Nephron progenitor cell (in vitro differentiated cells): Measurements from ENCODE around the gene YTHDF2.
"Not testable (repeated sequence)": the region's sequence is repeated elsewhere in the genome, so short reads cannot be mapped to it uniquely, and the experiment has no call there.

ENCODE experiments used
- DNase-seq: peaks from one replicate; pipeline ENCODE4 v3.0.0; 2021
- H3K27ac Mint-ChIP-seq: 2 replicates; pipeline ENCODE4 v1.8.0; 2021; ENCODE audit warnings: mild to moderate bottlenecking, moderate library complexity, mixed read lengths
- H3K27me3 Mint-ChIP-seq: 2 replicates; pipeline ENCODE4 v1.8.0; 2021; ENCODE audit warnings: mild to moderate bottlenecking, low read depth, mixed read lengths; ENCODE audit not compliant: poor library complexity
- H3K36me3 Mint-ChIP-seq: 2 replicates; pipeline ENCODE4 v1.8.0; 2021; ENCODE audit warnings: low read depth, mixed read lengths
- H3K4me1 Mint-ChIP-seq: 2 replicates; pipeline ENCODE4 v1.8.0; 2021; ENCODE audit warnings: mixed read lengths
- H3K4me3 Mint-ChIP-seq: 2 replicates; pipeline ENCODE4 v1.8.0; 2021; ENCODE audit warnings: mild to moderate bottlenecking, moderate library complexity, mixed read lengths
- H3K9me3 Mint-ChIP-seq: 2 replicates; pipeline ENCODE4 v1.8.0; 2021; ENCODE audit warnings: mild to moderate bottlenecking, moderate library complexity, mixed read lengths
- CTCF ChIP-seq: fragments of 200-600 bp; sonication (generic); IDR thresholded peaks from 2 replicates; pipeline ENCODE4 v1.5.0; 2021; ENCODE audit warnings: antibody characterized with exemption

Gene YTHDF2

DNA sequence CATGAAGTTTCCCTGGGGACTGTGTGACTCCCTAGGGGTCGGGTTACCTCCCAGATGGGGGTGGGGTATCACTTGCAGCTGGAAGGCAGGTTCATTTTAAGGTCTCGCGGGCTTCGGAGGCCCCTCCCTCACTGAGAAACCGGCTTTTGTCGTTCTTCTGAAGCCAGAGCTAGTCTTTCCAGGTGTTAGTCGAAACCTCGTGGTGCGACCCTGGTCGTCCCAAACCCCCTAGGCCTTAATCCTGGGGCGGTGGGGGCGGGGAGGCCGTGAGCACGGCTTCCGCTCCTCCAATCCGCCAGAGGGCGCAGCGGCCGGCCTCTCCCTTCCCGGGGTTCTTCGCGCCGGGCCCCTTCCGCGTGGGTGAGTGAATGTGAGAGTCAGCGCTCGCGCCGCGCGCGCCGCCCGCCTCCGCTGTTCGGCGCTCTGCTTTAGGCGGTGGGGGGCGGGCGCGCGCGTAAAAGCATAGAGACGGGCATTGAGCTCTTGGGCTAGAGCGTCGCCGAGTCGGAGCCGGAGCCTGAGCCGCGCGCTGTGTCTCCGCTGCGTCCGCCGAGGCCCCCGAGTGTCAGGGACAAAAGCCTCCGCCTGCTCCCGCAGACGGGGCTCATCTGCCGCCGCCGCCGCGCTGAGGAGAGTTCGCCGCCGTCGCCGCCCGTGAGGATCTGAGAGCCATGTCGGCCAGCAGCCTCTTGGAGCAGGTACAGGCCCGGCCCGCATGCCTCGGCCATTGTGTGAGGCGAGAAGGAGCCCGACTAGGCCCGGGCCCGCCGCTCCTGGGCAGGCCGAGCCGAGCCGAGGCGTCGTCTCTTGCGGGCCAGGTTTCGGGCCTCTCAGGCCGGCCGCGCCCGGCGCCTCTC is at the start of gene YTHDF2:
YTHDF2 (plus strand) TSS at position 491 of the 857 bp plus-strand sequence; CDS start at position 672, 181 bp downstream.
- TF ChIP-seq CTCF, result peak; percentile 85
- peak within 1 kb of the TSS; percentile 99 for H3K27ac Mint-ChIP-seq
- peaks cover 11% of the 10 kb centered on the region for H3K9me3 Mint-ChIP-seq
- H3K4me3 Mint-ChIP-seq, result peak within 1 kb of the TSS; percentile 97
- H3K4me1 Mint-ChIP-seq, result peaks cover 64% of the 10 kb centered on the region
- peaks cover 36% of the 10 kb centered on the region for H3K36me3 Mint-ChIP-seq
- peaks cover 2% of the 10 kb centered on the region for H3K27me3 Mint-ChIP-seq
- DNase-seq, result peak; percentile 99

- not testable (repeated sequence) for H3K27ac Mint-ChIP-seq, H3K9me3 Mint-ChIP-seq, H3K4me1 Mint-ChIP-seq, H3K4me3 Mint-ChIP-seq, H3K27me3 Mint-ChIP-seq, DNase-seq
- H3K36me3 Mint-ChIP-seq, result peaks cover 58% of the 10 kb centered on the region
Observed at GRCh38 chr1:28691627-28692026, 45.1 kb upstream of the YTHDF2 start.

- no peaks in the 10 kb centered on the region for H3K4me1 Mint-ChIP-seq
- H3K4me3 Mint-ChIP-seq, result no peak overlapping the region
- H3K36me3 Mint-ChIP-seq, result peaks cover 64% of the 10 kb centered on the region
- TF ChIP-seq CTCF, result no peak
- H3K27me3 Mint-ChIP-seq, result no peaks in the 10 kb centered on the region
- no peak overlapping the region for H3K27ac Mint-ChIP-seq
- no peaks in the 10 kb centered on the region for H3K9me3 Mint-ChIP-seq
- DNase-seq, result no peak
Observed at GRCh38 chr1:28703629-28704028, 33.1 kb upstream of the YTHDF2 start.

GRCh38 chr1:28716336-28716735 is 20.4 kb upstream of the YTHDF2 start:
- H3K27ac Mint-ChIP-seq, result no peak overlapping the region
- no peaks in the 10 kb centered on the region for H3K27me3 Mint-ChIP-seq
- H3K4me1 Mint-ChIP-seq, result no peaks in the 10 kb centered on the region
- TF ChIP-seq CTCF, result no peak
- DNase-seq, result no peak
- H3K9me3 Mint-ChIP-seq, result no peaks in the 10 kb centered on the region
- no peak overlapping the region for H3K4me3 Mint-ChIP-seq
- H3K36me3 Mint-ChIP-seq, result peaks cover 39% of the 10 kb centered on the region

DNA sequence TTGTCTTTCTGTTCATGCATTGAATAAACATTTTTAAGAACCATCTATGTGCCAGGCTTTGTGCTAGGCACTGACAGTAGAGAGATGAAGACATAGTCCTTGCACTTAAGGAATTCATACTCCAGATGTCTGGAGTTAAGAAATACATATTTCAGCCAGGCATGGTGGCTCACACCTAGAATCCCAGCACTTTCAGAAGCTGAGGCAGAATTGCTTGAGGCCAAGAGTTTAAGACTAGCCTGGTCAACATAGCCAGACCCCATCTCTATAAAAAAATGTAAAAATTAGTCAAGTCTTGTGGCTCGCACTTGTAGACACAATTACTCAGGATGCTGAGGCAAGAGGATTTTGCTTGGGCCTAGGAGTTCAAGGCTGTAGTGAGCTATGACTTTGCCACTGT is 18.6 kb upstream of the YTHDF2 start:
- H3K4me1 Mint-ChIP-seq, result no peaks in the 10 kb centered on the region
- peaks cover 5% of the 10 kb centered on the region for H3K9me3 Mint-ChIP-seq
- no peak overlapping the region for H3K27ac Mint-ChIP-seq
- no peak overlapping the region for H3K4me3 Mint-ChIP-seq
- TF ChIP-seq CTCF, result no peak
- no peak for DNase-seq
- peaks cover 5% of the 10 kb centered on the region for H3K27me3 Mint-ChIP-seq
- peaks cover 28% of the 10 kb centered on the region for H3K36me3 Mint-ChIP-seq

DNA sequence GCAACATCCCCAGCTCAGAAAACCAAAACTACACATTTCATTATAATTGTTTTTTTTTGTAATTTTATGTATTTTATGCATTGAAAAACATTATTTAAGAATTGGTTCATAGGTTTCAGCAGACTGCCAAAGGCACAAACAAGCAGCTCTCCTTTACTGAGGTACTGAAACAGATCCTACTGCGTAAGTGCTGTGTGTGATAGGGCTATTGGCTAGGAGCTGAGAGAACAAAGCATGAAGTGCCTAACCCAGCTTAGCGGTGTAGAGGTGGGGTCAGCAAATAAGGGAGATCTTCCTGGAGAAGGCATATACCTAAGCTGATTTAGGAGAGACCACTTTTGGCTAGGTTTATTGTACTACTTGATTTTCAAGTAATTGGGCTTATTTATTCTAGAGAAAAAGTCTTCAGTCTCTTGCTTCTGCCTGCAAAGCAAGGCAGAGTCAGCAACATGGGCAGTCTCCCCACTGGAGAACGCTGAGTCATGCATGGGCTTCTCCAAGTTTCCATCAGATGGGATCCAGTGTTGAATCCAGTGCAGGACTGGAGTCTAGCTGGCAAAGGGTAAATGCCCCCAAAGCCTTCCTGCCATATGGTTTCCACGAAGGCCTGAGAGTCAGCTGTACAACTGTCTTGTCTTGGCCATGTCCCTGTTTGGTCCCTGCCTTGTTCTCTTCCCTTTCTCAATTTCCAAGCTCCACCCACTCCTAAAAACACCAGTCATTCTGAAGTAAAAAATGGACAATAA is 18.0 kb upstream of the YTHDF2 start:
- peak overlapping the region; percentile 31 for H3K27ac Mint-ChIP-seq
- peaks cover 22% of the 10 kb centered on the region for H3K36me3 Mint-ChIP-seq
- no peaks in the 10 kb centered on the region for H3K4me1 Mint-ChIP-seq
- no peak overlapping the region for H3K4me3 Mint-ChIP-seq
- TF ChIP-seq CTCF, result no peak
- H3K9me3 Mint-ChIP-seq, result peaks cover 5% of the 10 kb centered on the region
- DNase-seq, result no peak
- H3K27me3 Mint-ChIP-seq, result peaks cover 5% of the 10 kb centered on the region
